ENCODE data around the gene SERHL2.
"Not testable (repeated sequence)": the region's sequence is repeated elsewhere in the genome, so short reads cannot be mapped to it uniquely, and the experiment has no call there.

The SERHL2 gene, protein sequence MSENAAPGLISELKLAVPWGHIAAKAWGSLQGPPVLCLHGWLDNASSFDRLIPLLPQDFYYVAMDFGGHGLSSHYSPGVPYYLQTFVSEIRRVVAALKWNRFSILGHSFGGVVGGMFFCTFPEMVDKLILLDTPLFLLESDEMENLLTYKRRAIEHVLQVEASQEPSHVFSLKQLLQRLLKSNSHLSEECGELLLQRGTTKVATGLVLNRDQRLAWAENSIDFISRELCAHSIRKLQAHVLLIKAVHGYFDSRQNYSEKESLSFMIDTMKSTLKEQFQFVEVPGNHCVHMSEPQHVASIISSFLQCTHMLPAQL

DNA sequence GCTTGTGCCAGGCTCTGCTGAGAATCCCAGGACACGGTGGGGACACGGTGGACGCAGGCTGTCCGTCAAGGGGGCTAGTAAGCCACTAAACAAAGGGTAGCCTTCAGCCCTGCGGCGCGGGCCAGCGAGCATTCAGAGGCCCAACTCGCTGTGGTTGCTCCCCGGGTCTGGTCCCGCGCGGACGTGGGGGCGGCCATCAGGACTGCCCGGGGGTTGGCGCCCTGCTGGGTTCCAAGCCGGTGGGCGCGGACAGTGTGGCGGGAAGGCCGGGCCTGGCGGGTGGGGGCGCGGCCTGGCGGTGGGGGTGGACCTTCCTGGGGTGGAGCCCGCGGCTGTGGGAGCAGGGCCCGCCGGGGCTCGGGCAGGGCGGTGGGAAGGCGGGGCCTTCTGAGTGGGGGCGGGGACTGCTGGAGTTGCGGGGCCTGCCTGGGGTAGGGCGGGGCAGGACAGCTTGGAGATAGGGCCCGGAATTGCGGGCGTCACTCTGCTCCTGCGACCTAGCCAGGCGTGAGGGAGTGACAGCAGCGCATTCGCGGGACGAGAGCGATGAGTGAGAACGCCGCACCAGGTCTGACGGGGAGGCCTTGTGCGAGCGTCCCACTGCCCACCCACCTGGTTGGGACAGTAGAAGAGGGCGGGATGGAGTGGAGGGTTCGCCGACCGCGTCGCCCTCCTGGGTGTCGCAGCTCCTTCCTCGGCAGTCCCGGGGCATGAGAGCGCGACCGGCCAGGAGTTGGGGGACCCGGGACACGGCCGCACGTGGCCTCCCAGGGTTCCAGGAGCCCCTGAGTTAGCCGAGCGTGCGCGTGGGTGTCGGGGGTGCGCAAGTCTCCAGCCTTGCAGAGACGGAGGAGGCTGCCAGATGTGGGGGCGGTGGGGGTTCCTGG, at the start of gene SERHL2:
Gene SERHL2, plus strand, starts transcription at position 482 of the 887 bp plus-strand sequence. Its CDS starts 65 bp downstream, at position 547.
- Histone ChIP-seq H3K9me3 (ENCODE audit: insufficient read depth, low read depth, low read length) (no peaks in the 10 kb centered on the region), H3K4me3 (ENCODE audit: low read length, poor library complexity, severe bottlenecking) (no peak within 1 kb of the TSS), H3K9me2 (replicated peaks; ENCODE audit: low read depth, low read length) (no peaks in the 10 kb centered on the region), H3K36me3 (ENCODE audit: insufficient read depth, low read length) (no peaks in the 10 kb centered on the region), H4K20me1 (ENCODE audit: insufficient read depth, low read length, poor library complexity, severe bottlenecking) (no peaks in the 10 kb centered on the region), H3K9ac (ENCODE audit: low read depth, low read length, poor library complexity, severe bottlenecking) (no peak within 1 kb of the TSS), H3F3A (ENCODE audit: low read depth) (no peaks in the 10 kb centered on the region), H3K4me1 (ENCODE audit: insufficient read depth, low read length, poor library complexity, severe bottlenecking) (no peaks in the 10 kb centered on the region), H3K27me3 (ENCODE audit: insufficient read depth, low read length, poor library complexity, severe bottlenecking) (no peaks in the 10 kb centered on the region), H3K79me2 (ENCODE audit: insufficient read depth, low read length) (no peaks in the 10 kb centered on the region), H3K4me2 (ENCODE audit: low read depth, low read length, poor library complexity, severe bottlenecking) (no peak within 1 kb of the TSS), H2AFZ (ENCODE audit: low read length) (no peak within 1 kb of the TSS)
- TF ChIP-seq EZH2phosphoT487 (IDR thresholded peaks at IDR 0.05; ENCODE audit: borderline replicate concordance), result no peak
- TF ChIP-seq, protein P1, sequence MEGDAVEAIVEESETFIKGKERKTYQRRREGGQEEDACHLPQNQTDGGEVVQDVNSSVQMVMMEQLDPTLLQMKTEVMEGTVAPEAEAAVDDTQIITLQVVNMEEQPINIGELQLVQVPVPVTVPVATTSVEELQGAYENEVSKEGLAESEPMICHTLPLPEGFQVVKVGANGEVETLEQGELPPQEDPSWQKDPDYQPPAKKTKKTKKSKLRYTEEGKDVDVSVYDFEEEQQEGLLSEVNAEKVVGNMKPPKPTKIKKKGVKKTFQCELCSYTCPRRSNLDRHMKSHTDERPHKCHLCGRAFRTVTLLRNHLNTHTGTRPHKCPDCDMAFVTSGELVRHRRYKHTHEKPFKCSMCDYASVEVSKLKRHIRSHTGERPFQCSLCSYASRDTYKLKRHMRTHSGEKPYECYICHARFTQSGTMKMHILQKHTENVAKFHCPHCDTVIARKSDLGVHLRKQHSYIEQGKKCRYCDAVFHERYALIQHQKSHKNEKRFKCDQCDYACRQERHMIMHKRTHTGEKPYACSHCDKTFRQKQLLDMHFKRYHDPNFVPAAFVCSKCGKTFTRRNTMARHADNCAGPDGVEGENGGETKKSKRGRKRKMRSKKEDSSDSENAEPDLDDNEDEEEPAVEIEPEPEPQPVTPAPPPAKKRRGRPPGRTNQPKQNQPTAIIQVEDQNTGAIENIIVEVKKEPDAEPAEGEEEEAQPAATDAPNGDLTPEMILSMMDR (conservative IDR thresholded peaks at IDR 0.05; ENCODE audit: low read length), result no peak

DNA sequence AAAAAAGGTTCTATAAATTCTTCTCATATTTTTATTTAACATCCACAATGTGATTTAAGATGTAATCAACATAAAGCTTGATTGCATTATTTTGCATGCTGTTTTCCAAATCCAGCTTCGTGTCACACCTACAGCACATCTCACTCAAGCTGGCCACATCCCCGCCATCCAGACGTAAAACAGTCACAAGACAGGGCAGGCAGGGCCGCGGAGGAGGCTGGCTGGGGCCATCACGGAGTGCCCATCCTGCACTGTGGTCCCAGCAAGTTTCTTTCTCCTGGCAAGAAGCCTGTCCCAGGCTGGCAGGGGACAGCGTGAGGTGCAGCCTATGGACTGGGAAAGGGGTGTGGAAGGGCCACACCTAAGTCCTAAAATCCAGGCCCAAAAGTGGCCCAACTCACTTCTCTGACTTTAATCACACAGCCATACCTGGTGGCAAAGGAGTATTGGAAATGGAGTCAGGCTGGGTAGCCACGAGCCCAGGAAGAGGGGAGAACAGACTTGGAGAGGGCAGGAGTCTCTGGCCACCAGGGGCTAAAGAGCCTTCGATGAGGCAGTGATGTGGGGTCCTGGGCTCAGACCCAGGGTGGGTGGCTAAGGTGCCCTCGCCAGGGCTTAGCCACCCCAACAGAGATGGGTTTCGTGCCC, 45.3 kb upstream of the SERHL2 start:
- H3K9me3 ChIP-seq (ENCODE audit: insufficient read depth, low read depth, low read length); H3K4me3 ChIP-seq (ENCODE audit: low read length, poor library complexity, severe bottlenecking); H2AFZ ChIP-seq (ENCODE audit: low read length); H3K79me2 ChIP-seq (ENCODE audit: insufficient read depth, low read length); H3K36me3 ChIP-seq (ENCODE audit: insufficient read depth, low read length); H4K20me1 ChIP-seq (ENCODE audit: insufficient read depth, low read length, poor library complexity, severe bottlenecking); H3K27me3 ChIP-seq (ENCODE audit: insufficient read depth, low read length, poor library complexity, severe bottlenecking); H3F3A ChIP-seq (ENCODE audit: low read depth); H3K4me2 ChIP-seq (ENCODE audit: low read depth, low read length, poor library complexity, severe bottlenecking); H3K9me2 ChIP-seq (replicated peaks; ENCODE audit: low read depth, low read length); H3K4me1 ChIP-seq (ENCODE audit: insufficient read depth, low read length, poor library complexity, severe bottlenecking); H3K9ac ChIP-seq (ENCODE audit: low read depth, low read length, poor library complexity, severe bottlenecking): not testable (repeated sequence)

DNA sequence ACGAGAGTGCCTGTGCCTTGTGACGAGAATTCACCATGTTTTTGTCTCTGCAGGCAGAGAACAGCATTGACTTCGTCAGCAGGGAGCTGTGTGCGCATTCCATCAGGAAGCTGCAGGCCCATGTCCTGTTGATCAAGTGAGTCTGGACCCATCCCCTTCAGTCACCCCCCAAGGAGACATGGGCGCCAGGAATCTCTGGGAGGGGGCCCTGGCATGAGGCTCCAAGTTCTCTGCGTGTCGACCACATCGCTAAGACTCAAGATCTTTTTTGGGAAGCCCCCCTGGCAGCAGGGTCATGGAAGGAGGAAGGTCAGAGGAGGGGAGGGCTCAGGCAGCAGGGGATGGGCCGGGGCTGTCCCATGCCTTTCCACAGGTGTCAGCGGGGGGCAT, 44.8 kb upstream of the SERHL2 start:
- H3K27me3 ChIP-seq (ENCODE audit: insufficient read depth, low read length, poor library complexity, severe bottlenecking); H3K9me3 ChIP-seq (ENCODE audit: insufficient read depth, low read depth, low read length); H3F3A ChIP-seq (ENCODE audit: low read depth); H3K79me2 ChIP-seq (ENCODE audit: insufficient read depth, low read length); H3K4me2 ChIP-seq (ENCODE audit: low read depth, low read length, poor library complexity, severe bottlenecking); H3K9me2 ChIP-seq (replicated peaks; ENCODE audit: low read depth, low read length); H3K36me3 ChIP-seq (ENCODE audit: insufficient read depth, low read length); H3K9ac ChIP-seq (ENCODE audit: low read depth, low read length, poor library complexity, severe bottlenecking); H2AFZ ChIP-seq (ENCODE audit: low read length); H3K4me3 ChIP-seq (ENCODE audit: low read length, poor library complexity, severe bottlenecking); H4K20me1 ChIP-seq (ENCODE audit: insufficient read depth, low read length, poor library complexity, severe bottlenecking); H3K4me1 ChIP-seq (ENCODE audit: insufficient read depth, low read length, poor library complexity, severe bottlenecking): not testable (repeated sequence)

DNA sequence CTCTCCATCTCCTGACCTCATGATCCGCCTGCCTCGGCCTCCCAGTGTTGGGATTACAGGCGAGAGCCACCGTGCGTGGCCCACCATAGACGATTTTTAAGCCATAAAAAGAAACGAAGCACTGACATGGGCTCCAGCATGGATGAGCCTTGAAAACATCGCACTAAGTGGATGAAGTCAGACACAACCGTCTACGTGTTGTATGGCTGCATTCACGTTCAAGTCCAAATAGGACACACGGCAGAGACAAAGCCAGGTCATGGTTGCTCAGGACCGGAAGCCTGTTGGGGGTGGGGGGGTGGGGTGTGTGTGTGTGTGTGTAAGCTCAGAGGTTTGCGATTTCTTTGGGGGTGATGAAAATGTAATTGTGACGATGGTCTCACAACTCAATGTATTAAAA, 44.2 kb upstream of the SERHL2 start:
- TF ChIP-seq, protein P1 (conservative IDR thresholded peaks at IDR 0.05; ENCODE audit: low read length), result no peak
- no peak for TF ChIP-seq EZH2phosphoT487 (IDR thresholded peaks at IDR 0.05; ENCODE audit: borderline replicate concordance)
- Histone ChIP-seq H3K27me3 (ENCODE audit: insufficient read depth, low read length, poor library complexity, severe bottlenecking) (no peaks in the 10 kb centered on the region), H3F3A (ENCODE audit: low read depth) (no peaks in the 10 kb centered on the region), H3K36me3 (ENCODE audit: insufficient read depth, low read length) (peaks cover 5% of the 10 kb centered on the region; the same call in 1 of the 2 replicates), H3K4me3 (ENCODE audit: low read length, poor library complexity, severe bottlenecking) (no peak overlapping the region), H3K9ac (ENCODE audit: low read depth, low read length, poor library complexity, severe bottlenecking) (no peak overlapping the region), H3K4me1 (ENCODE audit: insufficient read depth, low read length, poor library complexity, severe bottlenecking) (no peaks in the 10 kb centered on the region), H3K9me2 (replicated peaks; ENCODE audit: low read depth, low read length) (no peaks in the 10 kb centered on the region), H3K79me2 (ENCODE audit: insufficient read depth, low read length) (no peaks in the 10 kb centered on the region), H4K20me1 (ENCODE audit: insufficient read depth, low read length, poor library complexity, severe bottlenecking) (no peaks in the 10 kb centered on the region), H2AFZ (ENCODE audit: low read length) (no peak overlapping the region), H3K9me3 (ENCODE audit: insufficient read depth, low read depth, low read length) (no peaks in the 10 kb centered on the region), H3K4me2 (ENCODE audit: low read depth, low read length, poor library complexity, severe bottlenecking) (no peak overlapping the region)

Measured in Loucy (cell line).